Stimulated activated CD8-positive, alpha-beta memory T cell treated with anti-CD3 and anti-CD28 coated beads, Interleukin-15, amount 100 ng/mL, for 48 hours (primary cell): ENCODE data around the gene ST8SIA1.
"Not testable (repeated sequence)": the region's sequence is repeated elsewhere in the genome, so short reads cannot be mapped to it uniquely, and the experiment has no call there.

Source experiments
- DNase-seq, 2 donors: peaks; one replicate each; pipeline ENCODE4 v3.0.0-alpha.2; 2020; ENCODE audit warnings: low read depth in 2 of 2

ST8SIA1 gene

GRCh38 chr12:22169376-22169775 is 165.1 kb downstream of the ST8SIA1 start:
- DNase-seq, result no peak

GRCh38 chr12:22164139-22164538 is 170.4 kb downstream of the ST8SIA1 start:
- DNase-seq, result no peak

- no peak for DNase-seq
Measured at GRCh38 chr12:22163594-22163993, 170.9 kb downstream of the ST8SIA1 start.

GRCh38 chr12:22160396-22161003 is 174.0 kb downstream of the ST8SIA1 start:
- no peak for DNase-seq

GRCh38 chr12:22149286-22149685 is 185.2 kb downstream of the ST8SIA1 start:
- not testable (repeated sequence) for DNase-seq

- DNase-seq, result peak in 1 of 2 donors; percentile 2
Measured at GRCh38 chr12:22146686-22147085, 187.8 kb downstream of the ST8SIA1 start.
